ENCODE measurements around the gene SLC25A21. TPM values are rescaled to one million over a fixed set of nuclear protein-coding genes. Genes with fewer than 3 reads are reported as not detected.

Gene SLC25A21
- total and polyA plus RNA-seq, 2 donors (not counting 1 experiment from before 2014, with no cell fraction given), result 0.50 to 0.62 TPM

- no peak overlapping the region for H3K9ac ChIP-seq (ENCODE audit: insufficient read depth, low read length)
- H3K4me3 ChIP-seq (replicated peaks in 1 of 4; ENCODE audit: control extremely low read depth in 1 of 4, insufficient read depth in 1 of 4, low read depth in 3 of 4, low read length in 4 of 4), result no peak overlapping the region
- H3K27me3 ChIP-seq (ENCODE audit: control insufficient read depth, insufficient read depth, low read length), result no peaks in the 10 kb centered on the region
- DNase-seq (ENCODE audit: low read depth in 2 of 2), result no peak
- H3K4me2 ChIP-seq (ENCODE audit: extremely low read depth, insufficient read depth, low read length), result no peak overlapping the region
- H3K79me2 ChIP-seq (ENCODE audit: control insufficient read depth, insufficient read depth, low read length), result no peaks in the 10 kb centered on the region
- TF ChIP-seq EZH2 (IDR thresholded peaks at IDR 0.05; ENCODE audit: low read length, missing control alignments), result no peak
- no peak for TF ChIP-seq CTCF (conservative IDR thresholded peaks at IDR 0.05 in 1 of 2, IDR thresholded peaks at IDR 0.05 in 1 of 2; ENCODE audit: low read depth in 1 of 2, low read length in 2 of 2)
- no peaks in the 10 kb centered on the region for H3K9me3 ChIP-seq (ENCODE audit: control insufficient read depth, insufficient read depth, low read depth, low read length)
- H3K27ac ChIP-seq (ENCODE audit: insufficient read depth, low read length), result no peak overlapping the region
- no peaks in the 10 kb centered on the region for H3K36me3 ChIP-seq (ENCODE audit: control insufficient read depth, insufficient read depth, low read length)
- H4K20me1 ChIP-seq (ENCODE audit: control insufficient read depth, extremely low read depth, insufficient read depth, low read length), result no peaks in the 10 kb centered on the region
- H2AFZ ChIP-seq (ENCODE audit: low read length), result no peak overlapping the region
- H3K4me1 ChIP-seq (ENCODE audit: control insufficient read depth, extremely low read depth, insufficient read depth, low read length), result no peaks in the 10 kb centered on the region
Observed at GRCh38 chr14:36674659-36675058, 497.7 kb downstream of the SLC25A21 start.

- Histone ChIP-seq H3K9ac (ENCODE audit: insufficient read depth, low read length) (no peak overlapping the region), H3K27me3 (ENCODE audit: control insufficient read depth, insufficient read depth, low read length) (no peaks in the 10 kb centered on the region), H2AFZ (ENCODE audit: low read length) (no peak overlapping the region), H3K27ac (ENCODE audit: insufficient read depth, low read length) (no peak overlapping the region), H3K4me1 (ENCODE audit: control insufficient read depth, extremely low read depth, insufficient read depth, low read length) (no peaks in the 10 kb centered on the region), H3K4me3 (replicated peaks in 1 of 4; ENCODE audit: control extremely low read depth in 1 of 4, insufficient read depth in 1 of 4, low read depth in 3 of 4, low read length in 4 of 4) (no peak overlapping the region), H3K4me2 (ENCODE audit: extremely low read depth, insufficient read depth, low read length) (no peak overlapping the region), H3K9me3 (ENCODE audit: control insufficient read depth, insufficient read depth, low read depth, low read length) (no peaks in the 10 kb centered on the region), H4K20me1 (ENCODE audit: control insufficient read depth, extremely low read depth, insufficient read depth, low read length) (no peaks in the 10 kb centered on the region), H3K79me2 (ENCODE audit: control insufficient read depth, insufficient read depth, low read length) (no peaks in the 10 kb centered on the region), H3K36me3 (ENCODE audit: control insufficient read depth, insufficient read depth, low read length) (no peaks in the 10 kb centered on the region)
- DNase-seq (ENCODE audit: low read depth in 2 of 2), result no peak
- TF ChIP-seq CTCF (conservative IDR thresholded peaks at IDR 0.05 in 1 of 2, IDR thresholded peaks at IDR 0.05 in 1 of 2; ENCODE audit: low read depth in 1 of 2, low read length in 2 of 2) (no peak), EZH2 (IDR thresholded peaks at IDR 0.05; ENCODE audit: low read length, missing control alignments) (no peak)
Observed at GRCh38 chr14:36672095-36672494, 500.3 kb downstream of the SLC25A21 start.

- Histone ChIP-seq H4K20me1 (ENCODE audit: control insufficient read depth, extremely low read depth, insufficient read depth, low read length) (no peaks in the 10 kb centered on the region), H3K4me3 (replicated peaks in 1 of 4; ENCODE audit: control extremely low read depth in 1 of 4, insufficient read depth in 1 of 4, low read depth in 3 of 4, low read length in 4 of 4) (no peak overlapping the region), H3K27ac (ENCODE audit: insufficient read depth, low read length) (no peak overlapping the region), H3K4me1 (ENCODE audit: control insufficient read depth, extremely low read depth, insufficient read depth, low read length) (no peaks in the 10 kb centered on the region), H3K9ac (ENCODE audit: insufficient read depth, low read length) (no peak overlapping the region), H3K36me3 (ENCODE audit: control insufficient read depth, insufficient read depth, low read length) (no peaks in the 10 kb centered on the region), H2AFZ (ENCODE audit: low read length) (no peak overlapping the region), H3K4me2 (ENCODE audit: extremely low read depth, insufficient read depth, low read length) (no peak overlapping the region), H3K27me3 (ENCODE audit: control insufficient read depth, insufficient read depth, low read length) (peaks cover 5% of the 10 kb centered on the region), H3K9me3 (ENCODE audit: control insufficient read depth, insufficient read depth, low read depth, low read length) (no peaks in the 10 kb centered on the region), H3K79me2 (ENCODE audit: control insufficient read depth, insufficient read depth, low read length) (no peaks in the 10 kb centered on the region)
- TF ChIP-seq EZH2 (IDR thresholded peaks at IDR 0.05; ENCODE audit: low read length, missing control alignments) (no peak), CTCF (conservative IDR thresholded peaks at IDR 0.05 in 1 of 2, IDR thresholded peaks at IDR 0.05 in 1 of 2; ENCODE audit: low read depth in 1 of 2, low read length in 2 of 2) (no peak)
- DNase-seq (ENCODE audit: low read depth in 2 of 2), result no peak
Observed at GRCh38 chr14:36671149-36671548, 501.3 kb downstream of the SLC25A21 start.
